ENCODE data around the gene GRM7.

Gene GRM7

GRCh38 chr3:7547826-7548225 is 686.9 kb downstream of the GRM7 start:
- Histone ChIP-seq H3K9me3 (ENCODE audit: control insufficient read depth, insufficient read depth, low read length) (0 out of 2 replicates have a peak, but pooled peaks cover 2% of the 10 kb centered on the region), H3K27me3 (ENCODE audit: control insufficient read depth, low read length) (no peaks in the 10 kb centered on the region), H3F3A (ENCODE audit: control insufficient read depth, insufficient read depth) (no peaks in the 10 kb centered on the region), H3K4me2 (ENCODE audit: low read length) (no peak overlapping the region), H3K36me3 (ENCODE audit: control insufficient read depth, low read length) (no peaks in the 10 kb centered on the region), H4K20me1 (ENCODE audit: control insufficient read depth, insufficient read depth, low read depth, low read length) (no peaks in the 10 kb centered on the region), H3K79me2 (ENCODE audit: control insufficient read depth, low read length) (no peaks in the 10 kb centered on the region), H3K4me3 (ENCODE audit: low read length) (no peak overlapping the region), H3K4me1 (ENCODE audit: control insufficient read depth, low read length) (no peaks in the 10 kb centered on the region), H3K27ac (ENCODE audit: low read depth, low read length) (no peak overlapping the region), H3K9me2 (replicated peaks; ENCODE audit: control insufficient read depth, low read length) (no peaks in the 10 kb centered on the region)
- no peak for TF ChIP-seq EZH2phosphoT487 (IDR thresholded peaks at IDR 0.05; ENCODE audit: borderline replicate concordance, low read length)
- TF ChIP-seq, protein P1, sequence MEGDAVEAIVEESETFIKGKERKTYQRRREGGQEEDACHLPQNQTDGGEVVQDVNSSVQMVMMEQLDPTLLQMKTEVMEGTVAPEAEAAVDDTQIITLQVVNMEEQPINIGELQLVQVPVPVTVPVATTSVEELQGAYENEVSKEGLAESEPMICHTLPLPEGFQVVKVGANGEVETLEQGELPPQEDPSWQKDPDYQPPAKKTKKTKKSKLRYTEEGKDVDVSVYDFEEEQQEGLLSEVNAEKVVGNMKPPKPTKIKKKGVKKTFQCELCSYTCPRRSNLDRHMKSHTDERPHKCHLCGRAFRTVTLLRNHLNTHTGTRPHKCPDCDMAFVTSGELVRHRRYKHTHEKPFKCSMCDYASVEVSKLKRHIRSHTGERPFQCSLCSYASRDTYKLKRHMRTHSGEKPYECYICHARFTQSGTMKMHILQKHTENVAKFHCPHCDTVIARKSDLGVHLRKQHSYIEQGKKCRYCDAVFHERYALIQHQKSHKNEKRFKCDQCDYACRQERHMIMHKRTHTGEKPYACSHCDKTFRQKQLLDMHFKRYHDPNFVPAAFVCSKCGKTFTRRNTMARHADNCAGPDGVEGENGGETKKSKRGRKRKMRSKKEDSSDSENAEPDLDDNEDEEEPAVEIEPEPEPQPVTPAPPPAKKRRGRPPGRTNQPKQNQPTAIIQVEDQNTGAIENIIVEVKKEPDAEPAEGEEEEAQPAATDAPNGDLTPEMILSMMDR (IDR thresholded peaks at IDR 0.05; ENCODE audit: low read depth, low read length, poor library complexity, severe bottlenecking), result no peak

GRCh38 chr3:7562892-7563291 is 702.0 kb downstream of the GRM7 start:
- no peak for TF ChIP-seq EZH2phosphoT487 (IDR thresholded peaks at IDR 0.05; ENCODE audit: borderline replicate concordance, low read length)
- TF ChIP-seq, protein P1 (IDR thresholded peaks at IDR 0.05; ENCODE audit: low read depth, low read length, poor library complexity, severe bottlenecking), result no peak

GRCh38 chr3:7565574-7565973 is 704.7 kb downstream of the GRM7 start:
- Histone ChIP-seq H3K4me2 (ENCODE audit: low read length) (no peak overlapping the region), H4K20me1 (ENCODE audit: control insufficient read depth, insufficient read depth, low read depth, low read length) (no peaks in the 10 kb centered on the region), H3K4me1 (ENCODE audit: control insufficient read depth, low read length) (no peaks in the 10 kb centered on the region), H3F3A (ENCODE audit: control insufficient read depth, insufficient read depth) (no peaks in the 10 kb centered on the region), H3K36me3 (ENCODE audit: control insufficient read depth, low read length) (no peaks in the 10 kb centered on the region), H3K27me3 (ENCODE audit: control insufficient read depth, low read length) (no peaks in the 10 kb centered on the region), H3K9me3 (ENCODE audit: control insufficient read depth, insufficient read depth, low read length) (no peaks in the 10 kb centered on the region), H3K27ac (ENCODE audit: low read depth, low read length) (no peak overlapping the region), H3K9me2 (replicated peaks; ENCODE audit: control insufficient read depth, low read length) (no peaks in the 10 kb centered on the region), H3K79me2 (ENCODE audit: control insufficient read depth, low read length) (no peaks in the 10 kb centered on the region), H3K4me3 (ENCODE audit: low read length) (no peak overlapping the region)
- no peak for TF ChIP-seq EZH2phosphoT487 (IDR thresholded peaks at IDR 0.05; ENCODE audit: borderline replicate concordance, low read length)
- TF ChIP-seq, protein P1 (IDR thresholded peaks at IDR 0.05; ENCODE audit: low read depth, low read length, poor library complexity, severe bottlenecking), result no peak

More at GRCh38 chr3:7562892-7563291, 702.0 kb downstream of the GRM7 start:
- Histone ChIP-seq H3F3A (ENCODE audit: control insufficient read depth, insufficient read depth) (no peaks in the 10 kb centered on the region), H3K27me3 (ENCODE audit: control insufficient read depth, low read length) (no peaks in the 10 kb centered on the region), H3K9me3 (ENCODE audit: control insufficient read depth, insufficient read depth, low read length) (no peaks in the 10 kb centered on the region), H3K4me3 (ENCODE audit: low read length) (no peak overlapping the region), H4K20me1 (ENCODE audit: control insufficient read depth, insufficient read depth, low read depth, low read length) (no peaks in the 10 kb centered on the region), H3K27ac (ENCODE audit: low read depth, low read length) (no peak overlapping the region), H3K36me3 (ENCODE audit: control insufficient read depth, low read length) (no peaks in the 10 kb centered on the region), H3K79me2 (ENCODE audit: control insufficient read depth, low read length) (no peaks in the 10 kb centered on the region), H3K4me2 (ENCODE audit: low read length) (no peak overlapping the region), H3K4me1 (ENCODE audit: control insufficient read depth, low read length) (no peaks in the 10 kb centered on the region), H3K9me2 (replicated peaks; ENCODE audit: control insufficient read depth, low read length) (no peaks in the 10 kb centered on the region)

Measured in DOHH2 (cell line).